Measurements from ENCODE around the gene GPR63.

GPR63 gene

GRCh38 chr6:96766769-96767168 is 70.5 kb downstream of the GPR63 start:
- Histone ChIP-seq H3K4me2 (ENCODE audit: low read length) (no peak overlapping the region), H2AK5ac (ENCODE audit: low read length) (no peak overlapping the region), H3K23ac (ENCODE audit: low read length) (no peak overlapping the region), H3K4ac (ENCODE audit: low read depth, low read length) (no peak overlapping the region), H3K79me2 (ENCODE audit: control insufficient read depth, insufficient read depth, low read length) (no peaks in the 10 kb centered on the region), H3K18ac (ENCODE audit: low read length) (no peak overlapping the region), H3K27me3 (ENCODE audit: insufficient read depth, low read length, poor library complexity) (no peaks in the 10 kb centered on the region), H2BK5ac (ENCODE audit: low read length) (no peak overlapping the region), H3K79me1 (ENCODE audit: low read length) (no peaks in the 10 kb centered on the region), H3K56ac (ENCODE audit: low read length) (no peak overlapping the region), H3K4me1 (ENCODE audit: control insufficient read depth, low read depth, low read length) (no peaks in the 10 kb centered on the region), H3K4me3 (ENCODE audit: low read length) (no peak overlapping the region), H3K36me3 (ENCODE audit: control insufficient read depth, insufficient read depth, low read length) (no peaks in the 10 kb centered on the region), H4K5ac (ENCODE audit: low read length) (no peak overlapping the region), H3K9ac (ENCODE audit: low read length) (no peak overlapping the region), H2BK120ac (ENCODE audit: low read depth, low read length) (no peak overlapping the region), H4K8ac (ENCODE audit: low read depth, low read length) (no peak overlapping the region), H2BK15ac (replicated peaks; ENCODE audit: low read depth) (no peak overlapping the region), H3K27ac (ENCODE audit: low read depth, low read length) (no peak overlapping the region)
- no peak for DNase-seq

GRCh38 chr6:96762599-96762998 is 74.7 kb downstream of the GPR63 start:
- H3K27me3 ChIP-seq (ENCODE audit: insufficient read depth, low read length, poor library complexity), result no peaks in the 10 kb centered on the region
- no peak overlapping the region for H2BK15ac ChIP-seq (replicated peaks; ENCODE audit: low read depth)
- H3K23ac ChIP-seq (ENCODE audit: low read length), result no peak overlapping the region
- H2AK5ac ChIP-seq (ENCODE audit: low read length), result no peak overlapping the region
- no peak overlapping the region for H3K18ac ChIP-seq (ENCODE audit: low read length)
- H3K4ac ChIP-seq (ENCODE audit: low read depth, low read length), result no peak overlapping the region
- H4K5ac ChIP-seq (ENCODE audit: low read length), result no peak overlapping the region
- no peaks in the 10 kb centered on the region for H3K36me3 ChIP-seq (ENCODE audit: control insufficient read depth, insufficient read depth, low read length)
- no peak for DNase-seq
- WGBS (ENCODE audit: extremely low coverage, insufficient coverage, low lambda C conversion rate), result no CpG with 5 or more reads among the region's 6 CpGs
- no peaks in the 10 kb centered on the region for H3K79me2 ChIP-seq (ENCODE audit: control insufficient read depth, insufficient read depth, low read length)
- H2BK120ac ChIP-seq (ENCODE audit: low read depth, low read length), result no peak overlapping the region
- H4K8ac ChIP-seq (ENCODE audit: low read depth, low read length), result no peak overlapping the region
- no peak overlapping the region for H3K56ac ChIP-seq (ENCODE audit: low read length)
- H3K4me3 ChIP-seq (ENCODE audit: low read length), result no peak overlapping the region
- H3K9ac ChIP-seq (ENCODE audit: low read length), result no peak overlapping the region
- H2BK5ac ChIP-seq (ENCODE audit: low read length), result no peak overlapping the region
- no peak overlapping the region for H3K27ac ChIP-seq (ENCODE audit: low read depth, low read length)
- no peaks in the 10 kb centered on the region for H3K79me1 ChIP-seq (ENCODE audit: low read length)
- H3K4me2 ChIP-seq (ENCODE audit: low read length), result no peak overlapping the region
- H3K4me1 ChIP-seq (ENCODE audit: control insufficient read depth, low read depth, low read length), result no peaks in the 10 kb centered on the region

GRCh38 chr6:96761794-96762193 is 75.5 kb downstream of the GPR63 start:
- no CpG with 5 or more reads among the region's 12 CpGs for WGBS (ENCODE audit: extremely low coverage, insufficient coverage, low lambda C conversion rate)

GRCh38 chr6:96760153-96760687 is 77.1 kb downstream of the GPR63 start:
- Histone ChIP-seq H3K4ac (ENCODE audit: low read depth, low read length) (no peak overlapping the region), H2BK15ac (replicated peaks; ENCODE audit: low read depth) (no peak overlapping the region), H3K36me3 (ENCODE audit: control insufficient read depth, insufficient read depth, low read length) (no peaks in the 10 kb centered on the region), H3K18ac (ENCODE audit: low read length) (no peak overlapping the region), H3K4me3 (ENCODE audit: low read length) (no peak overlapping the region), H3K56ac (ENCODE audit: low read length) (no peak overlapping the region), H3K9ac (ENCODE audit: low read length) (no peak overlapping the region), H3K27me3 (ENCODE audit: insufficient read depth, low read length, poor library complexity) (no peaks in the 10 kb centered on the region), H4K8ac (ENCODE audit: low read depth, low read length) (no peak overlapping the region), H2BK5ac (ENCODE audit: low read length) (no peak overlapping the region), H3K4me2 (ENCODE audit: low read length) (no peak overlapping the region), H2AK5ac (ENCODE audit: low read length) (no peak overlapping the region), H2BK120ac (ENCODE audit: low read depth, low read length) (no peak overlapping the region), H3K79me2 (ENCODE audit: control insufficient read depth, insufficient read depth, low read length) (no peaks in the 10 kb centered on the region), H4K5ac (ENCODE audit: low read length) (no peak overlapping the region), H3K4me1 (ENCODE audit: control insufficient read depth, low read depth, low read length) (no peaks in the 10 kb centered on the region), H3K79me1 (ENCODE audit: low read length) (no peaks in the 10 kb centered on the region), H3K27ac (ENCODE audit: low read depth, low read length) (no peak overlapping the region), H3K23ac (ENCODE audit: low read length) (no peak overlapping the region)
- peak; percentile 37 for DNase-seq
- WGBS (ENCODE audit: extremely low coverage, insufficient coverage, low lambda C conversion rate), result no CpG with 5 or more reads among the region's 4 CpGs

More at GRCh38 chr6:96761794-96762193, 75.5 kb downstream of the GPR63 start:
- H3K9ac ChIP-seq (ENCODE audit: low read length), result no peak overlapping the region
- no peak overlapping the region for H2BK120ac ChIP-seq (ENCODE audit: low read depth, low read length)
- H3K18ac ChIP-seq (ENCODE audit: low read length), result no peak overlapping the region
- H2BK5ac ChIP-seq (ENCODE audit: low read length), result no peak overlapping the region
- H3K36me3 ChIP-seq (ENCODE audit: control insufficient read depth, insufficient read depth, low read length), result no peaks in the 10 kb centered on the region
- H3K56ac ChIP-seq (ENCODE audit: low read length), result no peak overlapping the region
- H3K4ac ChIP-seq (ENCODE audit: low read depth, low read length), result no peak overlapping the region
- no peak overlapping the region for H3K23ac ChIP-seq (ENCODE audit: low read length)
- no peaks in the 10 kb centered on the region for H3K27me3 ChIP-seq (ENCODE audit: insufficient read depth, low read length, poor library complexity)
- no peaks in the 10 kb centered on the region for H3K79me1 ChIP-seq (ENCODE audit: low read length)
- no peak overlapping the region for H3K4me3 ChIP-seq (ENCODE audit: low read length)
- H2BK15ac ChIP-seq (replicated peaks; ENCODE audit: low read depth), result no peak overlapping the region
- no peak for DNase-seq
- no peak overlapping the region for H4K5ac ChIP-seq (ENCODE audit: low read length)
- H3K4me1 ChIP-seq (ENCODE audit: control insufficient read depth, low read depth, low read length), result no peaks in the 10 kb centered on the region
- H3K79me2 ChIP-seq (ENCODE audit: control insufficient read depth, insufficient read depth, low read length), result no peaks in the 10 kb centered on the region
- no peak overlapping the region for H4K8ac ChIP-seq (ENCODE audit: low read depth, low read length)
- no peak overlapping the region for H2AK5ac ChIP-seq (ENCODE audit: low read length)
- H3K27ac ChIP-seq (ENCODE audit: low read depth, low read length), result no peak overlapping the region
- H3K4me2 ChIP-seq (ENCODE audit: low read length), result no peak overlapping the region

GRCh38 chr6:96755096-96755495 is 82.2 kb downstream of the GPR63 start:
- Histone ChIP-seq H3K23ac (ENCODE audit: low read length) (no peak overlapping the region), H3K79me1 (ENCODE audit: low read length) (no peaks in the 10 kb centered on the region), H4K8ac (ENCODE audit: low read depth, low read length) (no peak overlapping the region), H3K9ac (ENCODE audit: low read length) (no peak overlapping the region), H3K27me3 (ENCODE audit: insufficient read depth, low read length, poor library complexity) (no peaks in the 10 kb centered on the region), H2BK120ac (ENCODE audit: low read depth, low read length) (no peak overlapping the region), H3K27ac (ENCODE audit: low read depth, low read length) (no peak overlapping the region), H3K18ac (ENCODE audit: low read length) (no peak overlapping the region), H3K56ac (ENCODE audit: low read length) (no peak overlapping the region), H3K4ac (ENCODE audit: low read depth, low read length) (no peak overlapping the region), H3K4me3 (ENCODE audit: low read length) (no peak overlapping the region), H2BK15ac (replicated peaks; ENCODE audit: low read depth) (no peak overlapping the region), H3K36me3 (ENCODE audit: control insufficient read depth, insufficient read depth, low read length) (no peaks in the 10 kb centered on the region), H2AK5ac (ENCODE audit: low read length) (no peak overlapping the region), H3K4me1 (ENCODE audit: control insufficient read depth, low read depth, low read length) (no peaks in the 10 kb centered on the region), H4K5ac (ENCODE audit: low read length) (no peak overlapping the region), H3K4me2 (ENCODE audit: low read length) (no peak overlapping the region), H3K79me2 (ENCODE audit: control insufficient read depth, insufficient read depth, low read length) (no peaks in the 10 kb centered on the region), H2BK5ac (ENCODE audit: low read length) (no peak overlapping the region)
- no peak for DNase-seq
- no CpG with 5 or more reads among the region's 3 CpGs for WGBS (ENCODE audit: extremely low coverage, insufficient coverage, low lambda C conversion rate)

- Histone ChIP-seq H4K5ac (ENCODE audit: low read length) (no peak overlapping the region), H3K79me2 (ENCODE audit: control insufficient read depth, insufficient read depth, low read length) (no peaks in the 10 kb centered on the region), H3K27ac (ENCODE audit: low read depth, low read length) (no peak overlapping the region), H2BK15ac (replicated peaks; ENCODE audit: low read depth) (no peak overlapping the region), H3K4me1 (ENCODE audit: control insufficient read depth, low read depth, low read length) (no peaks in the 10 kb centered on the region), H3K27me3 (ENCODE audit: insufficient read depth, low read length, poor library complexity) (no peaks in the 10 kb centered on the region), H3K36me3 (ENCODE audit: control insufficient read depth, insufficient read depth, low read length) (no peaks in the 10 kb centered on the region), H4K8ac (ENCODE audit: low read depth, low read length) (no peak overlapping the region), H2AK5ac (ENCODE audit: low read length) (no peak overlapping the region), H3K4ac (ENCODE audit: low read depth, low read length) (no peak overlapping the region), H3K18ac (ENCODE audit: low read length) (no peak overlapping the region), H2BK5ac (ENCODE audit: low read length) (no peak overlapping the region), H3K56ac (ENCODE audit: low read length) (no peak overlapping the region), H3K4me2 (ENCODE audit: low read length) (no peak overlapping the region), H3K23ac (ENCODE audit: low read length) (no peak overlapping the region), H3K9ac (ENCODE audit: low read length) (no peak overlapping the region), H3K4me3 (ENCODE audit: low read length) (no peak overlapping the region), H3K79me1 (ENCODE audit: low read length) (no peaks in the 10 kb centered on the region), H2BK120ac (ENCODE audit: low read depth, low read length) (no peak overlapping the region)
- no peak for DNase-seq
- no CpG with 5 or more reads among the region's 6 CpGs for WGBS (ENCODE audit: extremely low coverage, insufficient coverage, low lambda C conversion rate)
These were observed 87.4 kb downstream of the GPR63 start for GRCh38 chr6:96749891-96750290.

Measured in mesendoderm (in vitro differentiated cells).